ENCODE data around the gene RAPGEF1.
"Not testable (repeated sequence)": the region's sequence is repeated elsewhere in the genome, so short reads cannot be mapped to it uniquely, and the experiment has no call there.

RAPGEF1 gene

GRCh38 chr9:131739959-131740648 lies at the start of gene RAPGEF1:
RAPGEF1 (minus strand) TSS chr9:131740076; CDS start chr9:131739830, 246 bp downstream.
- peak in 11 of 14 donors; percentile 23 to 87 (median 38) for DNase-seq

DNA sequence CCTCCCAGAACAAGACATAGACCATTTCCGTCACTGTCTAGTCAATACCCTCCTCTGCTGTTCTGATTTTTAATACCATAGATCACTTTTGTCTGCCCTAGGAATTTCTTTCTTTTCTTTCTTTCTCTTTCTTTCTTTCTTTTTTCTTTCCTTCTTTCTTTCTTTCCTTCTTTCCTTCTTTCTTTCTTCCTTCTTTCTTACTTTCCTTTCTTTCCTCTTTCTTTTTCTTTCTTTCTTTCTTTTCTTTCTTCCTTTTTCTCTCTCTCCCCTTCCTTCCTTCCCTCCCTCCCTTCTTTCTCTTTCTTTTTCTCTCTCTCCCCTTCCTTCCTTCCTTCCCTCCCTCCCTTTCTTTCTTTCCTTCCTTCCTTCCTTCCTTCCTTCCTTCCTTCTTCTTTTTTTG lies 49.0 kb upstream of the RAPGEF1 start:
- DNase-seq, result no peak

- no peak for DNase-seq
Observed at GRCh38 chr9:131787838-131788237, 48.0 kb upstream of the RAPGEF1 start.

GRCh38 chr9:131784748-131785501 lies 45.0 kb upstream of the RAPGEF1 start:
- DNase-seq, result no peak

DNA sequence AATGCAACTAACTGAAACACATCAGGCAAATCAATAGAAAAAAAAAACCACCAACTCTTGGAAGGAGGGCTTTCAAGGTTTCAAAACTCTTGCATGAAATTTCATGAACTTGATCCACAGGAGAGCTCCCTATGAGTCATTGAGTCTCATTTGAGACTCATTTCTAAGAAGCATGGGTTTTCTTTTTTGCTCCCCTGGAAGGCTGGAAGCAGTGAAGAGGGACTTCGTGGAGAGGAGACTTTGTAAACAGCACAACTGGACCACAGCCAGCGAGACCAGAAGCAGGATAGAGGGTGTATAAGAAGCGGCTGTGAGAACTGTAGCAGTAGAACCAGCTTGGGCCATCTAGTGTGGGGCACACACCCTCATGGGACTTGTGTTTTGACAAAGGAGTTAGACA lies 41.2 kb upstream of the RAPGEF1 start:
- DNase-seq, result no peak

DNA sequence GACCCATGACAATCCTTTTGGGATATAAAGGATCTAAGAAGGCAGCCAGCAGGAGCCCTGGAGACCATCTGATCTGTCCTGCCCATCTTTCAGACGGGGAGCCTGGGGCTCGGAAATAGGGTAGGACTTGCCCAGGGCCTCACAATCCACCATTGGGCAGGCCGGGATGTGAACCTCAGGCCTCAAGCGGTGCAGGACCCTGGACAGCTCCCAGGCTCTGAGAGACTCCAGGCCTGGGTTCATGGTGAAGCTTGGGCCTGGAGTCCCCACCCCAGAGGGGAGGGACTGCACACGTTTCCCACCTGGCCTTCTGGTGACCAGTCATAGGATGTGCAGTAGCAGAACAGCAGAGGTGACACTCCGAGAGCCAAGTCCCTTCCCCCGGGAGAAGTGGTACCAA lies 36.6 kb upstream of the RAPGEF1 start:
- DNase-seq, result no peak

GRCh38 chr9:131776036-131776435 lies 36.2 kb upstream of the RAPGEF1 start:
- DNase-seq, result peak in 2 of 14 donors; percentile 17 to 88

DNA sequence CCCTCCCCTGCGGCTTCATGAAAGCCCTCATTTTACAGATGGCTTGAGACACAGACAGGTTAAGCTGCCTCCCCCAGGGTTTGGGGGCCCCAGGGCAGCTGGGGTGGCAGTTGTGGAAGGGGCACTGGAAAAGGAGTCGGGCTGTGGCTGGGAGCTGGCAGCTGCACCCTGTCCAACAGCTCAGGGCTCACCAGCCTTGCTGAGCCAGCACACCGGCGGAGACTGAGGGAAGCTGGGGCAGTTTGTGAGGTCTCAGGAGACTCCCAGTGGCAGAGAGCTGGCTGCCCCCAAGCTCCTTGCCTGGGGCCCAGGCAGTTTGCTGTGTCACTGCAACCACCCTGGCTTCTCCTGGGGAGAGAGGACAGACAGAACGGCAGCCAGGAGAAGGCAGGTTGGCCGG lies 34.8 kb upstream of the RAPGEF1 start:
- DNase-seq, result no peak

DNA sequence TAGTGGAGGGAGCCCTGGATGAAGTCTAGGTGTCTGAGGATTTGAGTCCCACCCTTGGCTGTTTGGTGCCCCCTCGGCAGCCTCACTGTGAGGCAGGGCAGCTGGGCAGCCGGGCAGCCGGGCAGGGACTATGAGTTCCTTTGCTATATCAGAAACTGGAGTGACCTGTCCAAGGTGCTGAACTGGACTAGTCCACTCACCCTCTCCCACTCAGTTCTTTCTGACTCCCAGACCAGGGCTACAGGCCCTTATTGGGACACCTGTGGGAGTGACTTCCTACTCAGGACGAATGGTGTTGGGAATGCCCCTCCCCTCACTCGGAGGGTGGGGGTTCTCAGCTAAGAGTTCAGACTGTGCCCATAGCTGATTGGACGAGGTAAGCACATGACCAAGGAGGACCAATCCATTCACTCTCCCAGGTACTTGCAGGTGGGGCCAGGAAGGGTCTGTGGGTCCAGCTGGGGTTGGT lies 34.1 kb upstream of the RAPGEF1 start:
- DNase-seq, result peak in 4 of 14 donors; percentile 1 to 24 (median 6)

GRCh38 chr9:131772940-131773339 lies 33.1 kb upstream of the RAPGEF1 start:
- no peak for DNase-seq

GRCh38 chr9:131771646-131772045 lies 31.8 kb upstream of the RAPGEF1 start:
- no peak for DNase-seq

DNA sequence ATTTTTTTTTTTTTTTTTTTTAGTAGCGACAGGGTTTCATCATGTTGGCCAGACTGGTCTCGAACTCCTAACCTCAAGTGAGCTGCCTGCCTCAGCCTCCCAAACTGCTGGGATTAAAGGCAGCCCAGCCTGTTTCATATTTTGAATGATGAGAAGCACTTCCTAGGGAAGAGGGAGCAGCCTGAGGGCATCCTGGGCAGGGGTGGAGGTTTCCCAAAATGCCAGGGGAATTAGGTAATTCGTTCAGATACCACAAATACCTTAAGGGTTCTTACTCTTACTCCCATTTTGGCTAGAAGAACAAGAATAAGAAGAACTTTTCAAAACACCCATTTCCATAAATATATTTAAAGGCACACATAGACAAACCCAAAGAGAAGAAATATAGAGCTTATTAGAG lies 29.5 kb upstream of the RAPGEF1 start:
- no peak for DNase-seq

- DNase-seq, result no peak
Observed at GRCh38 chr9:131764568-131764967, 24.7 kb upstream of the RAPGEF1 start.

GRCh38 chr9:131762356-131762932 lies 22.6 kb upstream of the RAPGEF1 start:
- peak in 10 of 14 donors; percentile 15 to 72 (median 49) for DNase-seq

- DNase-seq, result no peak
Observed at GRCh38 chr9:131759017-131759647, 19.3 kb upstream of the RAPGEF1 start.

- DNase-seq, result no peak
Observed at GRCh38 chr9:131757549-131757948, 17.7 kb upstream of the RAPGEF1 start.

DNA sequence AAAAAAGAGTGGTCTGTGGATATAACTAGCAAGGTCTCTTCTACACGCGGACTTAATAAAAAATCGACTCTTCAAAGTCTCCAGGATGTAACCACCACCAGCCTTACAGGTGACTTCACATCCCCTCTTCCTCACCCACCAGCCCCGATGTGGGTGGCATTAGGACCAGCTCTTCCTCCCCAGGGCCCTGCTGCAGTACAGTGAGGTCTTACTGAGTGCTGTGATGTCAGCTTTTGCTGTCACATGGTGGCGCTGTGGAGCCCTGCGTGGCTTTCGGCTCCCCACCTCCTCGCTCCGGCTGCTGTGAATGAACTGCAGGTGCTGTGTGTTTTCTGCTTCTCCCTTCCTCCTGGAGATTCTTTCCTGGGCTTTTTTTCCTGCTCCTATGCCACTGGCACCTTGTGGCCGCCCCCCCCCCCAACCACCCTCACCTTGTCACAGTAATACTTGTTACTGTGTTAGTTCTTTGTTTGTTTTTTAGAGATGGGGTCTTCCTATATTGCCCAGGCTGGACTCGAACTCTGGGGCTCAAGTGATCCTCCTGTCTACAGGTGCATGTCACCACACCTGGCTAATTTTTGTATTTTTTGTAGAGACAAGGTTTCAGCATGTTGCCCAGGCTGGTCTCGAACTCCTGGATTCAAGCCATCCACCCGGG lies 15.8 kb upstream of the RAPGEF1 start:
- DNase-seq, result peak in 11 of 14 donors; percentile 30 to 67 (median 47)

GRCh38 chr9:131754846-131755245 lies 15.0 kb upstream of the RAPGEF1 start:
- no peak for DNase-seq

DNA sequence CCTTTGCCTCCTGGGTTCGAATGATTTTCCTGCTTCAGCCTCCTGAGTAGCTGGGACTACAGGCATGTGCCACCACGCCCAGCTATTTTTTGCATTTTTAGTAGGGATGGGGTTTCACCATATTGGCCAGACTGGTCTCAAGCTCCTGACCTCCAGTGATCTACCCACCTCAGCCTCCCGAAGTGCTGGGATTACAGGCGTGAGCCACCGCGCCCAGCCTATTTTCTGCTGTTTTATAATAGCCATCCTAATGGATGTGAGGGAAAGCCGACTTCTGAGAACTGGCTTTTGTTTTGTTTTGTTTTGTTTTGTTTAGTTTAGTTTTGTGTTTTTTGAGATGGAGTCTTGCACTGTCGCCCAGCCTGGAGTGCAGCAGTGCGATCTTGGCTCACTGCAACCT lies 13.9 kb upstream of the RAPGEF1 start:
- DNase-seq, result not testable (repeated sequence)

- DNase-seq, result no peak
Observed at GRCh38 chr9:131752231-131752884, 12.5 kb upstream of the RAPGEF1 start.

GRCh38 chr9:131748411-131748955 lies 8.6 kb upstream of the RAPGEF1 start:
- DNase-seq, result no peak

All from C1 segment of cervical spinal cord (tissue), 14 donors.